ENCODE data around the gene ADGRL3. TPM values are rescaled to one million over a fixed set of nuclear protein-coding genes. Genes with fewer than 3 reads are reported as not detected.

ADGRL3 gene
- total RNA-seq, 1 donor from 2014 or later: not detected

GRCh38 chr4:61451935-61452334, 251.8 kb downstream of the ADGRL3 start:
- peaks cover 5% of the 10 kb centered on the region for H3K9me3 Mint-ChIP-seq
- H3K4me1 Mint-ChIP-seq: no peaks in the 10 kb centered on the region
- no peak for TF ChIP-seq CTCF (IDR thresholded peaks at IDR 0.05)
- CTCF ChIA-PET: no interaction called here
- no peak overlapping the region for H3K27ac Mint-ChIP-seq
- intact Hi-C loops (cut with micrococcal nuclease): no loop called here
- H3K4me3 Mint-ChIP-seq: no peak overlapping the region
- ATAC-seq (ENCODE audit: low read depth): no peak
- POLR2A ChIA-PET: no interaction called here
- H3K27me3 Mint-ChIP-seq: no peaks in the 10 kb centered on the region
- no peak for DNase-seq
- no peaks in the 10 kb centered on the region for H3K36me3 Mint-ChIP-seq (ENCODE audit: low read depth)

- Mint-ChIP-seq H3K27ac (no peak overlapping the region), H3K27me3 (no peaks in the 10 kb centered on the region), H3K9me3 (peaks cover 2% of the 10 kb centered on the region), H3K4me3 (no peak overlapping the region), H3K4me1 (no peaks in the 10 kb centered on the region), H3K36me3 (ENCODE audit: low read depth) (no peaks in the 10 kb centered on the region)
- DNase-seq (no peak), ATAC-seq (ENCODE audit: low read depth) (no peak)
- TF ChIP-seq CTCF (IDR thresholded peaks at IDR 0.05): no peak
- CTCF ChIA-PET: no interaction called here
- intact Hi-C loops (cut with micrococcal nuclease): no loop called here
- POLR2A ChIA-PET: no interaction called here
Observed at GRCh38 chr4:61461956-61462355, 261.8 kb downstream of the ADGRL3 start.

GRCh38 chr4:61462451-61463326, 262.6 kb downstream of the ADGRL3 start:
- ChIA-PET POLR2A (no interaction called here), CTCF (no interaction called here)
- intact Hi-C loops (cut with micrococcal nuclease): no loop called here
- peaks cover 2% of the 10 kb centered on the region for H3K9me3 Mint-ChIP-seq
- no peaks in the 10 kb centered on the region for H3K4me1 Mint-ChIP-seq
- ATAC-seq (ENCODE audit: low read depth) (no peak), DNase-seq (no peak)
- TF ChIP-seq CTCF (IDR thresholded peaks at IDR 0.05): no peak
- no peaks in the 10 kb centered on the region for H3K27me3 Mint-ChIP-seq
- H3K4me3 Mint-ChIP-seq: no peak overlapping the region
- H3K27ac Mint-ChIP-seq: no peak overlapping the region
- H3K36me3 Mint-ChIP-seq (ENCODE audit: low read depth): no peaks in the 10 kb centered on the region

GRCh38 chr4:61468024-61468720, 268.0 kb downstream of the ADGRL3 start:
- no peak overlapping the region for H3K27ac Mint-ChIP-seq
- ChIA-PET CTCF (no interaction called here), POLR2A (no interaction called here)
- no peak for TF ChIP-seq CTCF (IDR thresholded peaks at IDR 0.05)
- no peak for ATAC-seq (ENCODE audit: low read depth)
- no peak for DNase-seq
- H3K4me1 Mint-ChIP-seq: no peaks in the 10 kb centered on the region
- H3K4me3 Mint-ChIP-seq: no peak overlapping the region
- no peaks in the 10 kb centered on the region for H3K27me3 Mint-ChIP-seq
- H3K36me3 Mint-ChIP-seq (ENCODE audit: low read depth): no peaks in the 10 kb centered on the region
- intact Hi-C loops (cut with micrococcal nuclease): no loop called here
- peaks cover 2% of the 10 kb centered on the region for H3K9me3 Mint-ChIP-seq

- ATAC-seq (ENCODE audit: low read depth): no peak
- no peaks in the 10 kb centered on the region for H3K27me3 Mint-ChIP-seq
- no peaks in the 10 kb centered on the region for H3K4me1 Mint-ChIP-seq
Observed at GRCh38 chr4:61473306-61473705, 273.2 kb downstream of the ADGRL3 start.

More at GRCh38 chr4:61473306-61473705, 273.2 kb downstream of the ADGRL3 start:
- Mint-ChIP-seq H3K27ac (no peak overlapping the region), H3K4me3 (no peak overlapping the region), H3K36me3 (ENCODE audit: low read depth) (no peaks in the 10 kb centered on the region), H3K9me3 (no peaks in the 10 kb centered on the region)
- no peak for DNase-seq
- no peak for TF ChIP-seq CTCF (IDR thresholded peaks at IDR 0.05)
- ChIA-PET CTCF (no interaction called here), POLR2A (no interaction called here)
- intact Hi-C loops (cut with micrococcal nuclease): no loop called here
